ENCODE results near the gene S100PBP. TPM values are rescaled to one million over a fixed set of nuclear protein-coding genes. Genes with fewer than 3 reads are reported as not detected.

Gene S100PBP
- total RNA-seq, 1 experiment from 2014 or later = 69.3 TPM

DNA sequence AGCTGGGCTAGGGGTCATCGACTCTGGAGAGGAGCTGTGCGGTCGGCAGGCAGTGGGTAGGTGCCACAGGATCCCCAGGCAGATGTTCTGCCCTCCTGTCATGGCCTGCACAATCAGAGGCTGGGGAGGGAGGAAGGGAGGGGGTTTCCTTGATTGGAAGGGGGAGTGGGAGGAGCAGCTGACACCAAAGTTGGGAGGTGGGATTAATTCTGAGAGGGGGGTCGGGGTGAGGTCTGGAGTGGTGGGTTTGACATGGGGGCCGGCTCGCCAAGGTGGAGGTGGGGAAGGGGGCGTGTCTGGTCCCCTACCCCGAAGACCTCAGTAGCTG lies 68.2 kb downstream of the S100PBP start:
- Histone ChIP-seq H3K9me3 (ENCODE audit: low read depth, low read length, poor library complexity, severe bottlenecking) (no peaks in the 10 kb centered on the region), H3K27ac (ENCODE audit: low read depth, low read length, poor library complexity, severe bottlenecking) (no peak overlapping the region), H3K27me3 (replicated peaks; ENCODE audit: insufficient read depth, low read depth, low read length, poor library complexity) (peaks cover 11% of the 10 kb centered on the region), H3K4me3 (ENCODE audit: low read depth, low read length, poor library complexity, severe bottlenecking) (no peak overlapping the region), H3K36me3 (ENCODE audit: insufficient read depth, low read length, poor library complexity, severe bottlenecking) (no peaks in the 10 kb centered on the region), H3K4me1 (ENCODE audit: insufficient read depth, low read length, poor library complexity, severe bottlenecking) (peaks cover 4% of the 10 kb centered on the region)
- CTCF ChIA-PET = no interaction called here
- intact Hi-C loops (cut with micrococcal nuclease; ENCODE audit: unreplicated experiment) = no loop called here
- DNase-seq (ENCODE audit: low spot score) = no peak
- BruUV-seq (replicated peaks) = no TSS peak
- POLR2A ChIA-PET (ENCODE audit: low non-redundant PET) = no interaction called here
- TF ChIP-seq, protein P1, sequence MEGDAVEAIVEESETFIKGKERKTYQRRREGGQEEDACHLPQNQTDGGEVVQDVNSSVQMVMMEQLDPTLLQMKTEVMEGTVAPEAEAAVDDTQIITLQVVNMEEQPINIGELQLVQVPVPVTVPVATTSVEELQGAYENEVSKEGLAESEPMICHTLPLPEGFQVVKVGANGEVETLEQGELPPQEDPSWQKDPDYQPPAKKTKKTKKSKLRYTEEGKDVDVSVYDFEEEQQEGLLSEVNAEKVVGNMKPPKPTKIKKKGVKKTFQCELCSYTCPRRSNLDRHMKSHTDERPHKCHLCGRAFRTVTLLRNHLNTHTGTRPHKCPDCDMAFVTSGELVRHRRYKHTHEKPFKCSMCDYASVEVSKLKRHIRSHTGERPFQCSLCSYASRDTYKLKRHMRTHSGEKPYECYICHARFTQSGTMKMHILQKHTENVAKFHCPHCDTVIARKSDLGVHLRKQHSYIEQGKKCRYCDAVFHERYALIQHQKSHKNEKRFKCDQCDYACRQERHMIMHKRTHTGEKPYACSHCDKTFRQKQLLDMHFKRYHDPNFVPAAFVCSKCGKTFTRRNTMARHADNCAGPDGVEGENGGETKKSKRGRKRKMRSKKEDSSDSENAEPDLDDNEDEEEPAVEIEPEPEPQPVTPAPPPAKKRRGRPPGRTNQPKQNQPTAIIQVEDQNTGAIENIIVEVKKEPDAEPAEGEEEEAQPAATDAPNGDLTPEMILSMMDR (conservative IDR thresholded peaks at IDR 0.05; ENCODE audit: low read depth, low read length) = no peak

DNA sequence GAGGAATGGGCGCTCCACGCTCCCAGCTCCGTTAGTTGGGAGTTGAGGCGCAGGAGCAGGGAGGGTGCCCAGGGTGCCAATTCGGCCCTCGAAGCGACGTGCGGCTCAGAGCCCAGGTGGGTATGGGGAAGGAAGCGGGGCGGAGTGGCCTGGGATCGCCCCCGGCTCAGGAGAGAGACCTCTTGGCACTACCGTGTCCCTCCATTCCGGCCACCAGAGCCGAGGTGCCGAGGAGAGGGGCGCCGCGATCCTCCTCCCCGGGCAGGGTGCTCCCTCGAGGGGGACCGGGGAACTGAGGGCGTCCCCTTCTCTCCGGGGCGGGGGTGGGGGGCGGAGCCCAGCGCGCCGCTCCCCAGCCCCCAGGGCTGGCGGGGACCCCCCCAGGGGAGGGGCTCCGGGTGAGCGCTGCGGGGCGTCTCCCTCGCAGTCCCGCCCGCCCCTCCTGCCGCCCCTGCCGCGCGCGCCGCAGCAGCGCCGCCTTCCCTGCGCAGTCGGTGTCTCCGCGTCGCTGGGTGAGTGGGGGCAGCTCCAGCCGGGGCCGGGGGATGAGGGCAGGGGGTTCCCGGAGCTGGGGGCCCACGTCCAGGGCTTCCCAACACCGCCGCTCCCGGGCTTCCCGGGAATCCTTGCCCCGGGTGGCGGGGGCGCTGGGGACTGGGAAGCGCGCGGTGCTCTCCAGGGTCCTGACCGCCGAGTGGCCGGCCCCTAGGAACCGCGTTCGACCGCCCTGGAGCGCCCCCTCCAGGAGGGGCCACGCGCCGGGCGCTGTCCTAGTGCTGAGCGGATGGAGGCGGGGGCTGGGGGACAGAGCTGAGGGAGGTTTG lies 68.8 kb downstream of the S100PBP start, which contains the start of gene HPCA:
Gene HPCA (plus strand): TSS at position 488 of the 824 bp plus-strand sequence. CDS start 2,408 bp downstream, outside the sequence.
- Histone ChIP-seq H3K4me3 (ENCODE audit: low read depth, low read length, poor library complexity, severe bottlenecking) (peak within 1 kb of the TSS; percentile 27), H3K9me3 (ENCODE audit: low read depth, low read length, poor library complexity, severe bottlenecking) (no peaks in the 10 kb centered on the region), H3K27me3 (replicated peaks; ENCODE audit: insufficient read depth, low read depth, low read length, poor library complexity) (peaks cover 11% of the 10 kb centered on the region), H3K36me3 (ENCODE audit: insufficient read depth, low read length, poor library complexity, severe bottlenecking) (no peaks in the 10 kb centered on the region), H3K27ac (ENCODE audit: low read depth, low read length, poor library complexity, severe bottlenecking) (no peak within 1 kb of the TSS), H3K4me1 (ENCODE audit: insufficient read depth, low read length, poor library complexity, severe bottlenecking) (peaks cover 4% of the 10 kb centered on the region)
- no peak for TF ChIP-seq EZH2 (IDR thresholded peaks at IDR 0.05; ENCODE audit: borderline replicate concordance, low read depth, low read length, poor library complexity, severe bottlenecking)
- TF ChIP-seq, protein P1 (conservative IDR thresholded peaks at IDR 0.05; ENCODE audit: low read depth, low read length) = peak; percentile 78
- CTCF ChIA-PET = interaction anchor here (0.6 kb wide), 1 partner anchor 10 kb away, joined by 4 read pairs; no protein-coding TSS in a partner anchor
- intact Hi-C loops (cut with micrococcal nuclease; ENCODE audit: unreplicated experiment) = no loop called here
- peak; percentile 69 for DNase-seq (ENCODE audit: low spot score)
- no TSS peak for BruUV-seq (replicated peaks)
- POLR2A ChIA-PET (ENCODE audit: low non-redundant PET) = no interaction called here

DNA sequence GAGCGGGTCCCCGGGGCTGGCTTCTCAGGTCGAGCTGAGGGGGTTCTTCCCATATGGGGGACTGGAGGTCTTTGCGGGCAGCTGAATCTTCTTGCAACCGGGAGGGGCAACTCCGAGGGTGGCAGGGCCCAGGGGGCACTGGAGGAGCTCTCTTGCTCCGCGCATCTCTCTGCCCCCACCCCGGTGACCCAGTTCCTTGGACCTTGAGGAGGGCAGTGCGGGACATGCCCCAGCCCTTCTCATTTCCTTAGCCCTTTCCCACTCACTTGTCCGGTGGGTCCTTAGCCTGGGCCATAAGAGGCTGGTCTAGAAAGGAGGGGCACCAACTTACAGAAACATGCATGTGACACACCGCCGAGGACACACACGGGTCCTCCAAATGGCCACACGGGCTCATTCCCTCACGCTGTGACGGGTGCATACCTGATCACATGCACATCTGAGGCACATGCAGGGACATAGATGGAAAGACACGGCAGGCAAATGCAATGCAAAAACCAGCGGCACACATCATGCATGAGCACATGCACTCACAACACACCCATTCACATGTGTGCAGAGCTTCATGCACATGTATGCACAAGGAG lies 69.5 kb downstream of the S100PBP start:
- no TSS peak for BruUV-seq (replicated peaks)
- Histone ChIP-seq H3K36me3 (ENCODE audit: insufficient read depth, low read length, poor library complexity, severe bottlenecking) (no peaks in the 10 kb centered on the region), H3K27ac (ENCODE audit: low read depth, low read length, poor library complexity, severe bottlenecking) (no peak overlapping the region), H3K4me1 (ENCODE audit: insufficient read depth, low read length, poor library complexity, severe bottlenecking) (peaks cover 4% of the 10 kb centered on the region), H3K27me3 (replicated peaks; ENCODE audit: insufficient read depth, low read depth, low read length, poor library complexity) (peaks cover 11% of the 10 kb centered on the region), H3K9me3 (ENCODE audit: low read depth, low read length, poor library complexity, severe bottlenecking) (no peaks in the 10 kb centered on the region), H3K4me3 (ENCODE audit: low read depth, low read length, poor library complexity, severe bottlenecking) (peak overlapping the region; percentile 27)
- TF ChIP-seq, protein P1 (conservative IDR thresholded peaks at IDR 0.05; ENCODE audit: low read depth, low read length) = no peak; the same call in 1 of the 2 replicates
- no peak for TF ChIP-seq EZH2 (IDR thresholded peaks at IDR 0.05; ENCODE audit: borderline replicate concordance, low read depth, low read length, poor library complexity, severe bottlenecking)
- no peak for DNase-seq (ENCODE audit: low spot score)
- intact Hi-C loops (cut with micrococcal nuclease; ENCODE audit: unreplicated experiment) = no loop called here
- ChIA-PET POLR2A (ENCODE audit: low non-redundant PET) (no interaction called here), CTCF (interaction anchor here (0.6 kb wide), 1 partner anchor 11 kb away, joined by 4 read pairs; no protein-coding TSS in a partner anchor)
